GM19324 (cell line): ENCODE results near the gene LPIN1.
"Not testable (repeated sequence)": the region's sequence is repeated elsewhere in the genome, so short reads cannot be mapped to it uniquely, and the experiment has no call there.

ENCODE experiments used
- ATAC-seq: cut with Tn5 transposase; IDR thresholded peaks from one replicate; pipeline ENCODE4 v1.9.1; 2021; ENCODE audit warnings: mild to moderate bottlenecking, moderate library complexity; ENCODE audit not compliant: unreplicated experiment, low FRiP score

The LPIN1 gene

GRCh38 chr2:11713815-11714214 is 32.6 kb upstream of the LPIN1 start:
- no peak for ATAC-seq

- no peak for ATAC-seq
Observed at GRCh38 chr2:11715987-11716652, 30.3 kb upstream of the LPIN1 start.

- ATAC-seq, result no peak
Observed at GRCh38 chr2:11716689-11717321, 29.6 kb upstream of the LPIN1 start.

GRCh38 chr2:11717623-11718022 is 28.8 kb upstream of the LPIN1 start:
- no peak for ATAC-seq

- no peak for ATAC-seq
Observed at GRCh38 chr2:11718606-11719005, 27.8 kb upstream of the LPIN1 start.

GRCh38 chr2:11719230-11719977 is 27.0 kb upstream of the LPIN1 start:
- ATAC-seq, result no peak

GRCh38 chr2:11720752-11721151 is 25.7 kb upstream of the LPIN1 start:
- no peak for ATAC-seq

- no peak for ATAC-seq
Observed at GRCh38 chr2:11722292-11723060, 24.0 kb upstream of the LPIN1 start.

GRCh38 chr2:11723061-11723371 is 23.4 kb upstream of the LPIN1 start:
- ATAC-seq, result no peak

- no peak for ATAC-seq
Observed at GRCh38 chr2:11724151-11724550, 22.3 kb upstream of the LPIN1 start.

- no peak for ATAC-seq
Observed at GRCh38 chr2:11726384-11726783, 20.0 kb upstream of the LPIN1 start.

GRCh38 chr2:11729362-11730212 is 16.8 kb upstream of the LPIN1 start:
- ATAC-seq, result no peak

GRCh38 chr2:11731214-11731984 is 15.0 kb upstream of the LPIN1 start:
- ATAC-seq, result not testable (repeated sequence)

GRCh38 chr2:11732587-11732986 is 13.8 kb upstream of the LPIN1 start:
- ATAC-seq, result no peak

- not testable (repeated sequence) for ATAC-seq
Observed at GRCh38 chr2:11737852-11738251, 8.6 kb upstream of the LPIN1 start.

GRCh38 chr2:11738589-11739436 is 7.6 kb upstream of the LPIN1 start:
- no peak for ATAC-seq

- ATAC-seq, result no peak
Observed at GRCh38 chr2:11740723-11741122, 5.7 kb upstream of the LPIN1 start.

- no peak for ATAC-seq
Observed at GRCh38 chr2:11742317-11742701, 4.1 kb upstream of the LPIN1 start.
